Erythroblast (primary cell): ENCODE data around the gene ARHGEF6.

Source experiments
- DNase-seq, 2 experiments: peaks; one replicate each; lab custom pipeline; 2025; lab: John Stamatoyannopoulos, UW
- GATA1 ChIP-seq: IDR thresholded peaks from 2 replicates; pipeline ENCODE4 v1.6.1; 2011; ENCODE audit warnings: low read depth, mild to moderate bottlenecking, control low read depth, low read length, moderate library complexity
- POLR2A ChIP-seq: IDR thresholded peaks from 2 replicates; pipeline ENCODE4 v1.6.1; 2011; ENCODE audit warnings: mild to moderate bottlenecking, low read length

The ARHGEF6 gene

DNA sequence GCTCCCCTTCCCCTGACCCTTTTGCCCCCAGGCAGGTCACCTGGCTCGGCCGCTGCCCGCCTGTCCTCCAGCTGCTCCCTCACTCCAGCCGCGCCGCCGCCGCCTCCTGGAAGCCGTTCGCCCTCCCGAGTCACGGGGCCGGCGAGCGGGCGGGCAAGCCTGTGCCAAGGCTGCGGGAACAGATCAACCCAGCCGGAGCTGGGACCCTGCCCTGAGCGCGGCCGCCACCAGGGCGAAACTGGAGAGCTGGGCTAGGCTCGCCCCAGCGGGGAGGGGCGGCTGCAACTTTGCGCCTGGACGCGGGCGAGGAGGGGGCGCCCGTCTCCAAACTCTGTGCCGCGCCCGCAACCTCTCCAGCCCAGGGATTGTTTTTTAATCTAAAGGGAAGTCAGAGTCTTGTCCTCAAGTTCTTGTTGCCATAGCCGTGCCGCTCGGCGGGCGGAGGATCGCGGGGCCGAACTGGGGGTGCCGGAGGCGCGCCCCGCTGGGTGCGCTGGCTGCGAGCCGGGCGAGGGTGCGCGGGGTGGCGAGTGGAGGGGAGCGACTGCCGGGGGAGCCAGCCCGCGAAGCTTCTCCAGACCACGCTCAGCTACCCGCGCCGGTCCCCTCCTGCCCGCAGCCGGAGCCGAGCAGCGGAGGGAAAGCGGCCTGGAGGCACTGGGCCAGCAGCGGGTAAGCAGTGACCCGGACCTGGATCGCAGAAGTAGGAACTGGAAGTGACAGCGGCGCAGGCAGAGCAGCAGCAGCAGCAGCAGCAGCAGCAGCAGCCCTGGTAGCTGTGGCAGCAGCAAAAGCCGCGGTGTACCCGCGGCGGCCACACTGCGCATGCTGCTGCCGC lies 13.4 kb downstream of the ARHGEF6 start:
- DNase-seq: peak; percentile 75 to 78
- no peak for TF ChIP-seq GATA1
- TF ChIP-seq POLR2A: peak; percentile 51

GRCh38 chrX:136766785-136767103 lies 14.0 kb downstream of the ARHGEF6 start:
- DNase-seq: peak in 1 of 2 experiments; percentile 35
- TF ChIP-seq GATA1 (no peak), POLR2A (no peak)

- no peak for TF ChIP-seq POLR2A
- no peak for TF ChIP-seq GATA1
- DNase-seq: peak; percentile 22 to 32
These were observed 14.8 kb downstream of the ARHGEF6 start for GRCh38 chrX:136765821-136766356.

DNA sequence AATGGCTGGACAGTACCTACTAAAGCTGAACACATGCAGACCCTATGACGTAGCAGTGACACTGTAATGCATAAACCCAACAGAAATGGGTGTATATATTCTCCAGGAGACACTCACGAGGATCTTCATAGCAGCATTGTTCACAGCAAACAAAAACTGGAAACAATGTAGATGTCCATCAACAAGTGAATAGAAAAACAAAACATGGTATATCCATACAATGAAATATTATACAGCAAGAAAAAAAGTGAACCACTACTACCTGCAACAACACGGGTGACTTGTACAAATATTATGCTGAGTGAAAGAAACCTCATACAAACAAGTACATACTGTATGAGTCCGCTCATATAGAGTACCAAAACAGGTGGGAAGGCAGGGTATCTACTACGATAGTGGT lies 16.5 kb downstream of the ARHGEF6 start:
- TF ChIP-seq GATA1 (no peak), POLR2A (no peak)
- no peak for DNase-seq

DNA sequence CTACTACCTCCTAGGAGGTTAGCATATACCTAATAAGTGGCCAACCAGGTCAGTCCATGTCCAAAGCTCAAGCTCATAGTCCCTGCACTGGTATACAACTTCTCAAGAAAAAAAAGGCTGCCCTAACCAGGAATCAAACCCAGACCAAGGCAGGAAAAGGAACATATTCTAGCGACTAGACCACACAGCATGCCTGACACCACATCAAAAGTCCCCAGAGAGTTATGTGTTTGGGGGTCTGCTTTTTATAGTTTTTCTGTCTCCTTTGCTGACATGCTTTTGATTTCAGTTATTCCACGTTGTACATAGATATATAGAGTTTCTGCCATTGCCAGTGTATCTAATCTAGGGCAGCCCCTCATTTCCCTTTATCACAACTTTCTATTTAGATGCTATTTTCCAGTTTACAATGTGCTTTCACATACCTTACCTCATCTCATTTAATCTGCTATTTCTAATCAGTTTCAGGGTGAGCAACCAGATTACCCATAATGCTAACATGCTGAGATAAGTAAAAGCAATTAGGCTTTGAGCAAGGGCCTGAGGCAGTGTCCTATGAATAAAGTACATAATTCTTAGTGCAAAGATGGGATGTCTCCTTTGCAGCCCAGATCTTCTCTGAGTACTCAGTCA lies 17.8 kb downstream of the ARHGEF6 start:
- no peak for TF ChIP-seq POLR2A
- TF ChIP-seq GATA1: no peak
- DNase-seq: no peak

GRCh38 chrX:136761421-136761820 lies 19.3 kb downstream of the ARHGEF6 start:
- no peak for DNase-seq

DNA sequence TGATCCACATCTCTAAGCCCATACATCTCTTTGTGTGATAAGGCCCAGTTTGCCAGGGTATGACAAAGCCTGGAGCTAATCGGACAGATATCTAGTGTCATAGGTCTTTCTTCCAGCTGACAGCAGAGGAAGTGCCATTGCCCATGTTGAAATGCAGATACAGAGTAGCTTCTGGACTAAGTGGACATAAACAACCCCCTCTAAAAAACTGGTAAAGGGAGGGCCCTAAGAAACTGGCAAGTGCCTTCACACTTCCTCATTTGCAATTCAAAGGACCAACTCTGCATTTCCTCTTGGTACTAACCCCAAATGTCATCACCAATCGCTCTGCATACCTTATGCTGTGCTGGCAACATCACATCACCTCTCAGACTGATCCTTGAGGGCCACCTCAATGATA lies 20.8 kb downstream of the ARHGEF6 start:
- peak; percentile 9 to 65 for DNase-seq
- TF ChIP-seq GATA1 (no peak), POLR2A (no peak)

More at GRCh38 chrX:136761421-136761820, 19.3 kb downstream of the ARHGEF6 start:
- TF ChIP-seq POLR2A (no peak), GATA1 (no peak)

GRCh38 chrX:136755411-136755810 lies 25.3 kb downstream of the ARHGEF6 start:
- DNase-seq: no peak
- TF ChIP-seq GATA1 (no peak), POLR2A (no peak)

DNA sequence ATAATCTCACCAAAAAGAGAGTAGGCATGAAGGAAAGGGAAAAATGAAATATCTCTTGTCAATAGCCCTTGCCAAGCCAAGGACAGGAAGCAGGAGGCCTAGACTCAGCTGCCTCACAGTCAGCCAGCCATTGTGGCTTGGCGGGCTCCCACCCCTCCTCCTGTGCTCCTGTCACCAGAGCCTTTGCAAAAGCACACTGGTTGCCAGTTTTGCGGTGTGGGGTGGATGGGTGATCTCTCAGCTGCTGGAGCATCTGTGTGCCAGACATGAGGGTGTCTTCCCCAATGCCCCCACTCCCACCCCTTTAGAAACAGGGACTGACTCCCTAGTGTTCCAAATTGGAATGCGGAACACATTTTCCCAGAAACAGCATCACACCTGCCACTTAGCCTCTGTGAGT lies 26.1 kb downstream of the ARHGEF6 start:
- TF ChIP-seq POLR2A (no peak), GATA1 (no peak)
- no peak for DNase-seq

GRCh38 chrX:136752796-136753195 lies 27.9 kb downstream of the ARHGEF6 start:
- TF ChIP-seq POLR2A: no peak
- peak in 1 of 2 experiments; percentile 10 for DNase-seq

DNA sequence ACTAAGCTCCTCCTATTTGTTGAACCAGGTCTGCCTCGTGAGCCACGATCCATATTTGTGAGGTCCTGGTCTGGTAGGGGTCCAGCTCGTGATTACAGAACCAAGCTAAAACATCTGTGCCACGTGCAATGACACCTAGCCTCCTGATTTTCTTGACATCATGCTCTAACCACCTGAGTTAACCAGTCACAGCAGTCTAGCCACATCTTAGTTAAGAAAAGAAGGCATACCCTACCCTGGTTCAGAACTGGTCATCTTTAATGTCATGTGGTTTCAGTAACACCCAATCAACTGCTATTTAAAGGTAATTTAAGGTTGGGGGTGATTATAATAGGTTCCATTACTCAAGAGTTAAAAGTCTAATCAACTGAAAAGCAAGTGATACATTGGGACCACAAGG lies 28.4 kb downstream of the ARHGEF6 start:
- TF ChIP-seq GATA1 (no peak), POLR2A (no peak)
- DNase-seq: no peak

- TF ChIP-seq POLR2A (no peak), GATA1 (no peak)
These were observed 30.4 kb downstream of the ARHGEF6 start for GRCh38 chrX:136750364-136750763.

GRCh38 chrX:136747003-136747986 lies 33.4 kb downstream of the ARHGEF6 start:
- DNase-seq: no peak
- TF ChIP-seq GATA1: no peak
- TF ChIP-seq POLR2A: no peak

More at GRCh38 chrX:136750364-136750763, 30.4 kb downstream of the ARHGEF6 start:
- no peak for DNase-seq
